RWPE2 (cell line): ENCODE measurements around the gene CHRDL1.
A peak's percentile ranks its signal among the peaks of the same experiment; 100 is the strongest.

ENCODE experiments used
- ATAC-seq: fragments of 200-7000 bp; cut with Tn5 transposase; 3 replicates; pipeline ENCODE4 v1.9.1; 2021; ENCODE audit warnings: low read depth
- DNase-seq: peaks from one replicate; pipeline ENCODE4 v3.0.0-alpha.2; 2020; ENCODE audit warnings: low spot score
- H3K27ac ChIP-seq: fragments of 450-650 bp; 2 replicates; pipeline ENCODE4 v1.5.1; 2017; ENCODE audit warnings: mild to moderate bottlenecking; ENCODE audit not compliant: poor library complexity, severe bottlenecking
- H3K27me3 ChIP-seq: fragments of 250-450 bp; sonication (Bioruptor Pico); 2 replicates; pipeline ENCODE4 v1.5.1; 2021; ENCODE audit warnings: mild to moderate bottlenecking, moderate library complexity; ENCODE audit not compliant: insufficient read depth, poor library complexity, severe bottlenecking
- H3K36me3 ChIP-seq: fragments of 250-450 bp; sonication (Bioruptor Pico); 2 replicates; pipeline ENCODE4 v1.5.1; 2020; ENCODE audit warnings: low read depth, mild to moderate bottlenecking, moderate library complexity
- H3K4me1 ChIP-seq: fragments of 250-450 bp; sonication (Bioruptor Pico); 2 replicates; pipeline ENCODE4 v1.5.1; 2021; ENCODE audit warnings: mild to moderate bottlenecking, moderate library complexity; ENCODE audit not compliant: insufficient read depth, poor library complexity, severe bottlenecking
- H3K4me3 ChIP-seq: fragments of 250-450 bp; sonication (Bioruptor Pico); 2 replicates; pipeline ENCODE4 v1.5.1; 2021; ENCODE audit warnings: mild to moderate bottlenecking, moderate library complexity; ENCODE audit not compliant: severe bottlenecking
- H3K9me3 ChIP-seq: fragments of 250-450 bp; sonication (Bioruptor Pico); 2 replicates; pipeline ENCODE4 v1.5.1; 2021; ENCODE audit warnings: mild to moderate bottlenecking, moderate library complexity; ENCODE audit not compliant: severe bottlenecking
- TF ChIP-seq, protein P1 (sequence below): fragments of 450-650 bp; IDR thresholded peaks from one replicate; pipeline ENCODE4 v1.5.1; 2017; ENCODE audit warnings: mild to moderate bottlenecking, moderate library complexity; ENCODE audit not compliant: poor library complexity, severe bottlenecking

CHRDL1 gene

DNA sequence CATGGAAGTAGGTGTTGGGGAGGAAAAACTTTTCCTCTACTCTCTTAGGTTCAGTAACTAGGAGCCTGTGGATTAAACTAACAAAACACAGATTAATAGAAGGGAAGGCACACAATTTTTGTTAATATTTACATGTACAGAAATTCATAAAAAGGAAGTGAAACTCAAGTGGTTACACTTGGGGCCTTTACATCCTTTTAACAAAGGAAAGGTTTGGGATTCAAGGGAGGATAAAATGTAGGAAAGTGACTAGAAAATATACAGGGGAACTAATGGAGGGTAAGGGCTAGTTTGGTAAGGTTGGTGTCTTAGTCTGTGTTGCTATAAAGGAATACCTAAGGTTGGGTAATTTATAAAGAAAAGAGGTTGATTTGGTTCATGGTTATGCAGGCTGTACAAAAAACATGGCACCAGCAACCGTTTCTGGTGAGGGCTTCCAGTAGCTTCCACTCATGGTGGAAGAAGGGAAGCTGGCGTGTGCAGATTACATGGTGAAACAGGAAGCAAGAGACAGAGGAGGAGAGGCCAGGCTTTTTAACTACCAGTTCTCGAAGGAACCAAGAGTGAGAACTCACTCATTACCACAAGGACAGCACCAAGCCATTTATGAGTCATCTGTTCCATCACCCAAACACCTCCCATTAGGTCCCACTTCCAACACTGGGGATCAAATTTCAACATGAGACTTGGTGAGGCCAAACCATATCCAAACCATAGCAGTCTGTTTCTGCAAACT lies 124.4 kb downstream of the CHRDL1 start:
- Histone ChIP-seq H3K27me3 (no peaks in the 10 kb centered on the region), H3K9me3 (no peaks in the 10 kb centered on the region), H3K4me1 (no peaks in the 10 kb centered on the region), H3K4me3 (no peak overlapping the region), H3K36me3 (no peaks in the 10 kb centered on the region), H3K27ac (no peak overlapping the region)
- TF ChIP-seq, protein P1, sequence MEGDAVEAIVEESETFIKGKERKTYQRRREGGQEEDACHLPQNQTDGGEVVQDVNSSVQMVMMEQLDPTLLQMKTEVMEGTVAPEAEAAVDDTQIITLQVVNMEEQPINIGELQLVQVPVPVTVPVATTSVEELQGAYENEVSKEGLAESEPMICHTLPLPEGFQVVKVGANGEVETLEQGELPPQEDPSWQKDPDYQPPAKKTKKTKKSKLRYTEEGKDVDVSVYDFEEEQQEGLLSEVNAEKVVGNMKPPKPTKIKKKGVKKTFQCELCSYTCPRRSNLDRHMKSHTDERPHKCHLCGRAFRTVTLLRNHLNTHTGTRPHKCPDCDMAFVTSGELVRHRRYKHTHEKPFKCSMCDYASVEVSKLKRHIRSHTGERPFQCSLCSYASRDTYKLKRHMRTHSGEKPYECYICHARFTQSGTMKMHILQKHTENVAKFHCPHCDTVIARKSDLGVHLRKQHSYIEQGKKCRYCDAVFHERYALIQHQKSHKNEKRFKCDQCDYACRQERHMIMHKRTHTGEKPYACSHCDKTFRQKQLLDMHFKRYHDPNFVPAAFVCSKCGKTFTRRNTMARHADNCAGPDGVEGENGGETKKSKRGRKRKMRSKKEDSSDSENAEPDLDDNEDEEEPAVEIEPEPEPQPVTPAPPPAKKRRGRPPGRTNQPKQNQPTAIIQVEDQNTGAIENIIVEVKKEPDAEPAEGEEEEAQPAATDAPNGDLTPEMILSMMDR, result no peak
- DNase-seq, result no peak
- ATAC-seq, result no peak

DNA sequence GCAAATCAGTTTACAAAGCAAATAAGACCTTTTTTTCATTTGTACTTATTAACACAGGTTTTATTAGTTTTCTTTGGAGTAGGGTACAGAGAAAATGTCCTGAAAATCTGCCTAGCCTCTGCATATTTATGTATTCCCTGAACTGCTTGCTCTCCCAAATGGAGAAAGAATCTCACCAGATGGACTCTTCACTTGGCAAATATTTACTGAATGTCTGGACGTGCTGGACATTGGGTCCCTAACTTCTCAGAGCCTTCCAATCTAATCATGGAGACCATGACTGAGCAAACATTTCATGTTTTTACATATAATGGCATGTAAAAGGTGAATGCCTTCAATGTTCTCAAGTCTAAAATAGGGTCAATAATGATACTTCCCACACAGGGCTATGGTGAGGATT lies 126.0 kb downstream of the CHRDL1 start:
- Histone ChIP-seq H3K36me3 (no peaks in the 10 kb centered on the region), H3K4me1 (no peaks in the 10 kb centered on the region), H3K9me3 (no peaks in the 10 kb centered on the region), H3K4me3 (no peak overlapping the region), H3K27ac (no peak overlapping the region), H3K27me3 (no peaks in the 10 kb centered on the region)
- TF ChIP-seq, protein P1, result no peak
- no peak for ATAC-seq
- no peak for DNase-seq

DNA sequence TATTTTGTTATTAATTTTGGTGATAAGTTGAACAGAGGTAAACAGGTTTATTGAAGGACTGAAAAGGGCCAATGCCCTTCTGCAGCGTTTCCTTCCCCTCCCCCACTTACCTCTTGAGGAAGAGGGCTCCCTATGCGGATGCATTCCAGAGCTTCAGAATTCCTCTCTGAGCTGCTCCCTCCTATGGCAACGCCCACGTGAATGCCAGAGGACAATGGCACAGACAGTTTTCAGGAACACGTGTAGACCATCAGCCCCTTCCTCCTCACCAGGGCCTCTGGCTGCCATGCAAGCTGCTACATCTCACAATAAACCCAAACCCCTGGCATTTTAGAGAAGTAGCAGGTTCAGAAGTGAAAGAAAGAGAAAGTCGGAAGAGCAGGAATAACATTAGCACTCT lies 127.9 kb downstream of the CHRDL1 start:
- Histone ChIP-seq H3K27me3 (no peaks in the 10 kb centered on the region), H3K4me3 (no peak overlapping the region), H3K9me3 (no peaks in the 10 kb centered on the region), H3K27ac (no peak overlapping the region), H3K36me3 (no peaks in the 10 kb centered on the region), H3K4me1 (no peaks in the 10 kb centered on the region)
- DNase-seq, result no peak
- TF ChIP-seq, protein P1, result no peak
- ATAC-seq, result no peak

DNA sequence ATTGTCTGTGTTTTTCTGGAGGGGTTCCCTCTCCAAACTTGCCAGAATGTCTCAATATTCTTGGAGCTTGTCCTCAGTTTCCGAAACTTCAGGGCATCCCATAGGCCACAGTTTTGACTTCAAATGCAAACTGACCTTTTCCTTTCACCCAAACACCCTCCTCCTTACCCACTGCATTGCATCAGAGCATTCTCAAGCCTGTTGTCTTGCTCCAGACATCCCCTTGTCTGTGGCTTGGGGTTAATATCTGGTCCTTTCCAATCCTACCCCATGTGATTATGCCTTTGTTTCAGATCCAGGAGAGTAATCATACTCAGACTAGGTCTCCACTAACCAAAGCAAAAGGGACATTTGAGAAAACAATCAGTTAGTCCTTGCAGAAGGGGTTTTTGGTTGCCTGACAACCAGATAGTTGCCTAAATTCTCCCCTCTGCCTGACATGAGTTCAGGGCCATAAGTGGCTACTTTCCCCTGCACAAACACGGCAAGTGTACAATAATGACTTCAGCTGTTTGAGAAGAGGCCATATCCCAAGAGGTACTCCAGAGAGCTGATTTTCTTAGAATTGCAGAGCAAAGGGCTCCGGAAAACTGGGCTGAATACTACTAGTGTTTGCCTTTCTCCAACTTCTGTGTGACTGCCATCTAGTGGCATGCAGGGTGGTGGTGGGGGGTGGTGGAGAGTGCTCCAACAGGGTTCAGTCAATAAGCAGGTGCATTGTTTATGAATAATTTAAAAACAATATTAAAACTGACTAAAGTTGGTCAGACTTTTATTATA lies 130.2 kb downstream of the CHRDL1 start:
- Histone ChIP-seq H3K27me3 (no peaks in the 10 kb centered on the region), H3K36me3 (no peaks in the 10 kb centered on the region), H3K27ac (no peak overlapping the region), H3K9me3 (no peaks in the 10 kb centered on the region), H3K4me1 (no peaks in the 10 kb centered on the region), H3K4me3 (no peak overlapping the region)
- TF ChIP-seq, protein P1, result peak; percentile 40
- ATAC-seq (peak; percentile 57; the same call in 2 of the 3 replicates), DNase-seq (no peak)
